ENCODE results near the gene ABCA3. TPM values are rescaled to one million over a fixed set of nuclear protein-coding genes. Genes with fewer than 3 reads are reported as not detected.

ABCA3 gene
- 1 to 10 TPM; 3.4 to 8.6 (median 3.7) TPM for total RNA-seq

DNA sequence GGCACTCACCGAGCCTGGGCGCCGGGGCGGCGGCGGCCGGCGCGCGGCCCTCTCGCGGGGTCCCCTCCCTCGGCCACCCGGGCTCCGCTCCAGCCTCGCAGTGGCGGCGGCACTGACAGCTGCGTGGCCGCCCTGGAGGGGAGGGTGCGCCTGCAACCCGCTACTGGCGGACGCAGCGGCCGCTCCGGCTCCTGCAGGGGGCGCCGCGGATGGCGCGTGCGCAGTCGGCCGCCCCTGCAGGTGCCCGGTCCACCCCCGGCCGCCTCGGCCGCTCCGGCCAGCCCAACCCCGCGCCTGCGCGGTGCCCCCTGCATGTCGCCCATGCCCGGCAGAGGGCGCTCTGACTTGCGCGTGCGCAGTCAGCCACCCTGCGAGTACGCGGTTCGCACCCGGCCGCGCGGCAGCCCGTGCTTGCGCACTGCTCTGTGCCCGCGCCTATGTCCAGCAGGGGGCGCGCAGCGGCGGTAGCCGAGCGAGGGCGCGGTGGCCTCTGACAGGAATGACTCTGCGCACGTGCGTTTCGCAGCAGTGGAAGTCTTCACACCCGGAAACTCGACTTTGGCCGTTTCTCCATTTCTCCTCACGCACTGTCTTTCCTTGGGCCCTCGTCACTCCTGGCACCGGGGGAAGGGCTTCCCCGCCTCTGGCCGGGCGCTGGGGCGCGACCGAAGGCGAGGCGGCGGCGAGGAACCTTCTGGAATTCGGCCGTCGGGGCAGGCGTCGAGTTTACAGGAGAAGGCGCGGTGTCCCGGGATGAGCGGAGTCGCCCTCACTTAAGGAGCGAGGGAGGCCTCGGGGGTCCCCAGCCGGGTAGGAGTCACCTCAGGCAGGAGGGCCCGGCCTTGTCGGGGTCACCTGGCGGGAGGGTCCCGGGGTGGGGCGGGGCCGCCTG lies at the start of gene ABCA3:
TSS of gene ABCA3 (minus strand) at position 165 of the 892 bp plus-strand sequence. CDS start 14,262 bp downstream, outside the sequence.
- peak; percentile 95 for DNase-seq
- intact Hi-C loops (cut with DNase I; ENCODE audit: low total_unique reads): loop anchor here (5.0 kb wide), 2 partner anchors 86 to 156 kb away; partner anchors contain the start of gene CCNF
- in situ Hi-C loops (cut with MboI; ENCODE audit: low pct_ligation_motif_present in 1 of 4, low pct_unique_long_range_greater_than_20kb in 1 of 4, low sequenced_read_pairs in 3 of 4): loop anchor here in 2 of 4 donors (25.0 kb wide), 1 partner anchor 146 kb away; the partner anchor contains the start of gene TBC1D24 (in 2 of the 2)
- TF ChIP-seq, protein P1, sequence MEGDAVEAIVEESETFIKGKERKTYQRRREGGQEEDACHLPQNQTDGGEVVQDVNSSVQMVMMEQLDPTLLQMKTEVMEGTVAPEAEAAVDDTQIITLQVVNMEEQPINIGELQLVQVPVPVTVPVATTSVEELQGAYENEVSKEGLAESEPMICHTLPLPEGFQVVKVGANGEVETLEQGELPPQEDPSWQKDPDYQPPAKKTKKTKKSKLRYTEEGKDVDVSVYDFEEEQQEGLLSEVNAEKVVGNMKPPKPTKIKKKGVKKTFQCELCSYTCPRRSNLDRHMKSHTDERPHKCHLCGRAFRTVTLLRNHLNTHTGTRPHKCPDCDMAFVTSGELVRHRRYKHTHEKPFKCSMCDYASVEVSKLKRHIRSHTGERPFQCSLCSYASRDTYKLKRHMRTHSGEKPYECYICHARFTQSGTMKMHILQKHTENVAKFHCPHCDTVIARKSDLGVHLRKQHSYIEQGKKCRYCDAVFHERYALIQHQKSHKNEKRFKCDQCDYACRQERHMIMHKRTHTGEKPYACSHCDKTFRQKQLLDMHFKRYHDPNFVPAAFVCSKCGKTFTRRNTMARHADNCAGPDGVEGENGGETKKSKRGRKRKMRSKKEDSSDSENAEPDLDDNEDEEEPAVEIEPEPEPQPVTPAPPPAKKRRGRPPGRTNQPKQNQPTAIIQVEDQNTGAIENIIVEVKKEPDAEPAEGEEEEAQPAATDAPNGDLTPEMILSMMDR (IDR thresholded peaks at IDR 0.05): peak; percentile 98 to 100 (median 99)
- peak in 2 of 3 donors; percentile 28 to 57 for TF ChIP-seq POLR2AphosphoS5 (IDR thresholded peaks at IDR 0.05)
- no peak for TF ChIP-seq EP300 (IDR thresholded peaks at IDR 0.05; ENCODE audit: low read depth)
- WGBS, 2 donors (ENCODE audit: low coverage in 1 of 2): 23% methylated on average over 88 of the region's 110 CpGs; no CpG with 5 or more reads in 1 of the 2 donors
- Histone ChIP-seq H3K4me3 (peak within 1 kb of the TSS; percentile 47 to 67 (median 62)), H3K27me3 (peaks cover 47% of the 10 kb centered on the region), H3K36me3 (no peaks in the 10 kb centered on the region), H3K4me1 (peaks cover 0 to 23% (median 14%) of the 10 kb centered on the region in 4 donors), H3K27ac (peak within 1 kb of the TSS; percentile 8 to 78 (median 64)), H3K9me3 (no peaks in the 10 kb centered on the region)

DNA sequence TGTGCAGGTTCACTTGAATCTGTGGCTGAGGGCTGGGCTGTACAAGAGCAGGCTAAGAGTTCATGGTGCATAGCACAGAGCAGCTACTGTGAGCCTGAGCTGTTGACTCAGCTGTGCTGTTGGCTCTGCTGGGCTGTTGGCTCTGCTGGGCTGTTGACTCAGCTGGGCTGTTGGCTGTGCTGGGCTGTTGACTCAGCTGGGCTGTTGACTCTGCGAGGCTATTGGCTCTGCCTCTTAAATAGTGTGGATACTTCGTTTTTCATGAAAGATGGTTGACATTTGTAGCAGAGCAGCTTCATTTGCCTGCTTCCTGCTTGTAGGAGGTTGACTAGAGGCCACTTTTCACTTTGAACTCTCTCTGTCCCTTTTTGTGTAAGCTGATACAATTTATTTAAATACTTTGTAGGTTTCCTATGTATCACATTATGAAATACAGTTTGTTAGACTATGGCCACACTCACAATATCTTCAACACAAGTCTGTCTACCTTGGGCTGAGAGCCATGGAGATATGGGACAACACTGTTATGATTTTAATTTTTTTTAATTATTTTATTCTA lies 48.4 kb upstream of the ABCA3 start:
- Histone ChIP-seq H3K27ac (no peak overlapping the region), H3K4me3 (no peak overlapping the region), H3K9me3 (peaks cover 0 to 7% of the 10 kb centered on the region in 2 donors), H3K4me1 (no peaks in the 10 kb centered on the region), H3K27me3 (peaks cover 10% of the 10 kb centered on the region), H3K36me3 (no peaks in the 10 kb centered on the region)
- TF ChIP-seq POLR2A (IDR thresholded peaks at IDR 0.05): no peak
- no peak for TF ChIP-seq EP300 (IDR thresholded peaks at IDR 0.05; ENCODE audit: low read depth)
- no peak for TF ChIP-seq POLR2AphosphoS5 (IDR thresholded peaks at IDR 0.05)
- TF ChIP-seq, protein P1 (IDR thresholded peaks at IDR 0.05): no peak
- 22% methylated on average over 2 of the region's 2 CpGs; no CpG with 5 or more reads in 1 of the 2 donors for WGBS, 2 donors (ENCODE audit: low coverage in 1 of 2)
- peak; percentile 7 for DNase-seq
- intact Hi-C loops (cut with DNase I; ENCODE audit: low total_unique reads): no loop called here
- in situ Hi-C loops (cut with MboI; ENCODE audit: low pct_ligation_motif_present in 1 of 4, low pct_unique_long_range_greater_than_20kb in 1 of 4, low sequenced_read_pairs in 3 of 4): no loop called here

DNA sequence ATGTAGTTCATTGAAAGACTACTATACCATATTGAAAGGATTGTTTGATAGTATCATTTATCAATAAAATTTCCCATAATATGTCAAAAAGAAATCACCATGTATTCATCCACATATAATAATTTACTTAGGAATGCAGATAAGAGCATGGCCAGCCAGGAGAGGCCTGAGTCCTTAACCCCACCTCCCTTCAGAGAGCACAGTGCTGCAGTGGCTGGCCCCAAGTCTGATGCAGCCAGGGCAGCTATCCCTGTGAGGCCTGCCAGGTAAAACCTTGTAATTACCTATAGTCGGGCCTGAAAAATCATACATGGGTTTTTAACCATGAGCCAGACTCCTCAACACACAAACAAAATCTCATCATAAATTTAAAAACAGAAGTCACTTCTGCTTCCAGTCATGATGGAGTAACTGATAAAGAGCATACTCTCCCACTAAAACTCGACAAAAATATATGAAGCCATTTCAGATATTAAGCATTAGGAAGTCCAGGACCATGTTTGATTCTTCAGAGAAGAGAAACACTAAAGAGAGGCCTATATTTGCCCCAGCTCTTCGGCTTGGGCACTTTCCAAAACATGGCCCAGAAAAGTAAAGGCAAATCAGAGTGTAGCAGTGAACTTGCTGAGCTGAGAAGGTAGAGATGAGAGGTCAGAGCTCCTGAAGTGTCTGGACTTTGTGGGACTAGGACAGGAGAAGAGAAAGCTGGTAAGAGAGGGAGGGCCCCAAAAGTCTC lies 47.8 kb upstream of the ABCA3 start:
- no peak for DNase-seq
- Histone ChIP-seq H3K36me3 (no peaks in the 10 kb centered on the region), H3K4me1 (no peaks in the 10 kb centered on the region), H3K9me3 (peaks cover 0 to 7% of the 10 kb centered on the region in 2 donors), H3K27ac (no peak overlapping the region), H3K27me3 (peaks cover 17% of the 10 kb centered on the region), H3K4me3 (no peak overlapping the region)
- TF ChIP-seq EP300 (IDR thresholded peaks at IDR 0.05; ENCODE audit: low read depth) (no peak), POLR2A (IDR thresholded peaks at IDR 0.05) (no peak), POLR2AphosphoS5 (IDR thresholded peaks at IDR 0.05) (no peak)
- TF ChIP-seq, protein P1 (IDR thresholded peaks at IDR 0.05): no peak
- in situ Hi-C loops (cut with MboI; ENCODE audit: low pct_ligation_motif_present in 1 of 4, low pct_unique_long_range_greater_than_20kb in 1 of 4, low sequenced_read_pairs in 3 of 4): no loop called here
- intact Hi-C loops (cut with DNase I; ENCODE audit: low total_unique reads): no loop called here
- 76 to 100% methylated on average over 2 to 3 of the region's 3 CpGs for WGBS, 2 donors (ENCODE audit: low coverage in 1 of 2)
